Measurements from ENCODE around the gene PLA2G2D.

PLA2G2D gene

DNA sequence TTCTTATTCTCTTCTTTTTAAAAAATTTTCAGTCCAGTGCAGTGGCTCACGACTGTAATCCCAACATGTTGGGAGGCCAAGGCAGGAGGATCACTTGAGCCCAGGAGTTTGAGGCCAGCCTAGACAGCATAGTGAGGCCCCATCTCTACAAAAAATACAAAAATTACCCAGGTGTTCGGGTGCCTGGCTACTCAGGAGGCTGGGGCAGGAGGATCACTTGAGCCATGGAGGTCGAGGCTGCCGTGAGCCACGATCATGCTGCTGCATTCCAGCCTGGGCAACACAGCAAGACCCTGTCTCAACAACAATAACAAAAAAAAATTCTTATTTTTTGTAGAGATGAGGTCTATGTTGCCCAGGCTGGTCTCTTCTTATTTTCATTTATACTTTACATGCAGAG lies 7.9 kb downstream of the PLA2G2D start:
- Histone ChIP-seq H3K27ac (ENCODE audit: low read depth, low read length) (no peak overlapping the region), H3K36me3 (ENCODE audit: control insufficient read depth, low read length) (no peaks in the 10 kb centered on the region), H3K79me2 (ENCODE audit: control insufficient read depth, low read length) (no peaks in the 10 kb centered on the region), H3K4me3 (ENCODE audit: low read length) (no peak overlapping the region), H3K27me3 (ENCODE audit: control insufficient read depth, low read length) (no peaks in the 10 kb centered on the region), H4K20me1 (ENCODE audit: control insufficient read depth, insufficient read depth, low read depth, low read length) (no peaks in the 10 kb centered on the region), H3K4me1 (ENCODE audit: control insufficient read depth, low read length) (no peaks in the 10 kb centered on the region), H3F3A (ENCODE audit: control insufficient read depth, insufficient read depth) (no peaks in the 10 kb centered on the region), H3K9me2 (replicated peaks; ENCODE audit: control insufficient read depth, low read length) (no peaks in the 10 kb centered on the region), H3K9me3 (ENCODE audit: control insufficient read depth, insufficient read depth, low read length) (no peaks in the 10 kb centered on the region), H3K4me2 (ENCODE audit: low read length) (no peak overlapping the region)
- TF ChIP-seq EZH2phosphoT487 (IDR thresholded peaks at IDR 0.05; ENCODE audit: borderline replicate concordance, low read length) = no peak
- TF ChIP-seq, protein P1, sequence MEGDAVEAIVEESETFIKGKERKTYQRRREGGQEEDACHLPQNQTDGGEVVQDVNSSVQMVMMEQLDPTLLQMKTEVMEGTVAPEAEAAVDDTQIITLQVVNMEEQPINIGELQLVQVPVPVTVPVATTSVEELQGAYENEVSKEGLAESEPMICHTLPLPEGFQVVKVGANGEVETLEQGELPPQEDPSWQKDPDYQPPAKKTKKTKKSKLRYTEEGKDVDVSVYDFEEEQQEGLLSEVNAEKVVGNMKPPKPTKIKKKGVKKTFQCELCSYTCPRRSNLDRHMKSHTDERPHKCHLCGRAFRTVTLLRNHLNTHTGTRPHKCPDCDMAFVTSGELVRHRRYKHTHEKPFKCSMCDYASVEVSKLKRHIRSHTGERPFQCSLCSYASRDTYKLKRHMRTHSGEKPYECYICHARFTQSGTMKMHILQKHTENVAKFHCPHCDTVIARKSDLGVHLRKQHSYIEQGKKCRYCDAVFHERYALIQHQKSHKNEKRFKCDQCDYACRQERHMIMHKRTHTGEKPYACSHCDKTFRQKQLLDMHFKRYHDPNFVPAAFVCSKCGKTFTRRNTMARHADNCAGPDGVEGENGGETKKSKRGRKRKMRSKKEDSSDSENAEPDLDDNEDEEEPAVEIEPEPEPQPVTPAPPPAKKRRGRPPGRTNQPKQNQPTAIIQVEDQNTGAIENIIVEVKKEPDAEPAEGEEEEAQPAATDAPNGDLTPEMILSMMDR (IDR thresholded peaks at IDR 0.05; ENCODE audit: low read depth, low read length, poor library complexity, severe bottlenecking) = no peak

DNA sequence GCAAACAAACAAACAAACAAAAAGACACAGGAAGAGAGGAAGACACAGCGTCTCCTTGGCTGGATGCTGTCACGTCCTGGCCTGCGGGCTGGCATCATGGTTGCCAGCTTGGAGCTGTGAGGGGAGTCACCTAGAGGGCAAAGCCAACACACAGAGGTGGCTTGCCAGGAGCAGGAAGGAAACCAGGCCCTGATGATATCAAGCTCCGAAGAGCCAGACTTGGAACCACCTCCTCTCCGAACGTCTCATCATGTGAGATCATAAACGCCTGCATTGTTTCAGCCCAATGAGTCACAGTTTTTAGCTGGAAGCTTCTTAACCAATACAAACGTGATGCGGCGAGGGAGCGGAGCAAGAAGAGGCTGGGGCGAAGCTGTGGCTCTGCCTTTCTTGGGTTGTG lies 8.7 kb downstream of the PLA2G2D start:
- Histone ChIP-seq H4K20me1 (ENCODE audit: control insufficient read depth, insufficient read depth, low read depth, low read length) (no peaks in the 10 kb centered on the region), H3K36me3 (ENCODE audit: control insufficient read depth, low read length) (no peaks in the 10 kb centered on the region), H3K79me2 (ENCODE audit: control insufficient read depth, low read length) (no peaks in the 10 kb centered on the region), H3F3A (ENCODE audit: control insufficient read depth, insufficient read depth) (no peaks in the 10 kb centered on the region), H3K27me3 (ENCODE audit: control insufficient read depth, low read length) (no peaks in the 10 kb centered on the region), H3K4me1 (ENCODE audit: control insufficient read depth, low read length) (no peaks in the 10 kb centered on the region), H3K4me2 (ENCODE audit: low read length) (no peak overlapping the region), H3K27ac (ENCODE audit: low read depth, low read length) (no peak overlapping the region), H3K4me3 (ENCODE audit: low read length) (no peak overlapping the region), H3K9me3 (ENCODE audit: control insufficient read depth, insufficient read depth, low read length) (no peaks in the 10 kb centered on the region), H3K9me2 (replicated peaks; ENCODE audit: control insufficient read depth, low read length) (no peaks in the 10 kb centered on the region)
- no peak for TF ChIP-seq EZH2phosphoT487 (IDR thresholded peaks at IDR 0.05; ENCODE audit: borderline replicate concordance, low read length)
- TF ChIP-seq, protein P1 (IDR thresholded peaks at IDR 0.05; ENCODE audit: low read depth, low read length, poor library complexity, severe bottlenecking) = no peak

DNA sequence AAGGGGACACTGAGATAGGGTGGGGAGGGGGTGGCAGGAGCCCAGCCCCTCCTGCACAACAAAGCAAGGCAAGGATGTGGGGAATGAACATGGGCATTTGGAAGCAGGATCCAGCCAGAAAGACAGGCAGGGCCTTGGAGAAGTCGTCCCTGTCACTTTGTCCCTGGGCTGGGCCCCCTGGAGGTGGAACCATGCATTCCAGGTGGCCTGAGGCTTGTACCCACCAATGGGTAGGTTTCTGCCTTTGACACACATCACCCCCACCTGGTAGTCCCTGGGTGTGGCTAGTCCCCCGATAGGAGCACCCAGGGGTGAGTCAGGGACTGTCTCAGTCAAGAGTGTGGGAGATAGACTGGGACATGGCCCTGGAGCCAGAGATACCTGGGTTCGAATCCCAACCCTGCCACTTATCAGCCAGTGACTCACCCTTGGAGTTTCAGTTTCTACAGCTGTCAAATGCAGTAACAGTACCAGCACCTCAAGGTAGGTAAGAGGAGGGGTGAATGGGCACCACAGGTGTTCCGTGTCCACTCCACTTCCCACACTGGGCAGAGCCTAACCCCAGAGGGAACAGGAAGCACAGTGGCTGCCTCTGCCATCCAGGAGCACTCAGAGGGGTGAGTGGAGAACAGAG lies 10.0 kb downstream of the PLA2G2D start:
- H4K20me1 ChIP-seq (ENCODE audit: control insufficient read depth, insufficient read depth, low read depth, low read length) = no peaks in the 10 kb centered on the region
- no peak overlapping the region for H3K4me2 ChIP-seq (ENCODE audit: low read length)
- no peak for TF ChIP-seq EZH2phosphoT487 (IDR thresholded peaks at IDR 0.05; ENCODE audit: borderline replicate concordance, low read length)
- TF ChIP-seq, protein P1 (IDR thresholded peaks at IDR 0.05; ENCODE audit: low read depth, low read length, poor library complexity, severe bottlenecking) = peak; percentile 9
- no peaks in the 10 kb centered on the region for H3F3A ChIP-seq (ENCODE audit: control insufficient read depth, insufficient read depth)
- no peaks in the 10 kb centered on the region for H3K9me3 ChIP-seq (ENCODE audit: control insufficient read depth, insufficient read depth, low read length)
- no peaks in the 10 kb centered on the region for H3K79me2 ChIP-seq (ENCODE audit: control insufficient read depth, low read length)
- no peak overlapping the region for H3K27ac ChIP-seq (ENCODE audit: low read depth, low read length)
- no peaks in the 10 kb centered on the region for H3K4me1 ChIP-seq (ENCODE audit: control insufficient read depth, low read length)
- no peaks in the 10 kb centered on the region for H3K36me3 ChIP-seq (ENCODE audit: control insufficient read depth, low read length)
- no peaks in the 10 kb centered on the region for H3K27me3 ChIP-seq (ENCODE audit: control insufficient read depth, low read length)
- no peaks in the 10 kb centered on the region for H3K9me2 ChIP-seq (replicated peaks; ENCODE audit: control insufficient read depth, low read length)
- H3K4me3 ChIP-seq (ENCODE audit: low read length) = no peak overlapping the region

All from DOHH2 (cell line).